ENCODE results near the gene GEN1. TPM values are rescaled to one million over a fixed set of nuclear protein-coding genes. Genes with fewer than 3 reads are reported as not detected.
A peak's percentile ranks its signal among the peaks of the same experiment; 100 is the strongest.

Gene GEN1
- total and polyA plus RNA-seq, 2 of the 13 experiments (the other 11 are each of a cell fraction or from before 2014, with no cell fraction given): 9.9 to 27.1 TPM

- in situ Hi-C loops (cut with HindIII; ENCODE audit: extremely low pct_ligation_motif_present, low pct_unique_long_range_greater_than_20kb): no loop called here
Observed at GRCh38 chr2:17800693-17801458, 46.9 kb downstream of the GEN1 start.

More at GRCh38 chr2:17800693-17801458, 46.9 kb downstream of the GEN1 start:
- ATAC-seq (peak; percentile 39), FAIRE-seq (no peak), DNase-seq (ENCODE audit: low spot score) (no peak)
- no peak overlapping the region for H2AFZ ChIP-seq (ENCODE audit: low read length)
- H3K4me3 ChIP-seq (replicated peaks in 1 of 3; ENCODE audit: insufficient read depth in 1 of 3, low read depth in 2 of 3, low read length in 3 of 3): no peak overlapping the region
- H3K27ac ChIP-seq (ENCODE audit: extremely low read length, insufficient read depth, low read length): no peak overlapping the region
- H3K9ac ChIP-seq (ENCODE audit: insufficient read depth, low read depth, low read length): no peak overlapping the region
- WGBS (ENCODE audit: low lambda C conversion rate): 34% methylated on average over 1 of the region's 1 CpG
- POLR2A ChIA-PET: no interaction called here
- TF ChIP-seq SCMH1 (CRISPR knock-in tag; IDR thresholded peaks at IDR 0.05; ENCODE audit: borderline replicate concordance): no peak
- TF ChIP-seq BRF2 (CRISPR knock-in tag; IDR thresholded peaks at IDR 0.05): no peak
- TF ChIP-seq BATF2 (CRISPR knock-in tag; IDR thresholded peaks at IDR 0.05): no peak
- no peak for TF ChIP-seq ZNF274 (CRISPR knock-in tag; IDR thresholded peaks at IDR 0.05)
- TF ChIP-seq SAP130 (CRISPR knock-in tag; IDR thresholded peaks at IDR 0.05; ENCODE audit: low read depth): no peak
- TF ChIP-seq RARG (CRISPR knock-in tag; IDR thresholded peaks at IDR 0.05; ENCODE audit: low read depth): no peak
- no peak for TF ChIP-seq ZBTB7A (CRISPR knock-in tag; IDR thresholded peaks at IDR 0.05)
- no peak for TF ChIP-seq ZFY (CRISPR knock-in tag; IDR thresholded peaks at IDR 0.05)
- no peak for TF ChIP-seq KDM5A (IDR thresholded peaks at IDR 0.05; ENCODE audit: borderline replicate concordance, low read length)
- no peak for TF ChIP-seq MYNN (CRISPR knock-in tag; IDR thresholded peaks at IDR 0.05; ENCODE audit: low read depth)
- no peak for TF ChIP-seq ZNF891 (CRISPR knock-in tag; IDR thresholded peaks at IDR 0.05)
- no peak for TF ChIP-seq ARID5B (CRISPR knock-in tag; IDR thresholded peaks at IDR 0.05)
- TF ChIP-seq NFE2L1 (CRISPR knock-in tag; IDR thresholded peaks at IDR 0.05; ENCODE audit: borderline replicate concordance): no peak
- TF ChIP-seq MAX (IDR thresholded peaks at IDR 0.05): no peak
- peak overlapping the region; percentile 18; the same call in 1 of the 2 replicates for H3K4me2 ChIP-seq (ENCODE audit: low read depth, low read length)
- BruUV-seq (replicated peaks): no TSS peak
- H3K4me1 ChIP-seq (ENCODE audit: insufficient read depth, low read length): peaks cover 24% of the 10 kb centered on the region
- H3K36me3 ChIP-seq (replicated peaks in 1 of 2; ENCODE audit: control insufficient read depth in 1 of 2, insufficient read depth in 2 of 2, low read length in 2 of 2): no peaks in the 10 kb centered on the region
- no peaks in the 10 kb centered on the region for H4K20me1 ChIP-seq (ENCODE audit: insufficient read depth, low read length)
- peaks cover 0 to 8% of the 10 kb centered on the region in 2 experiments; a peak in 1 of 5 replicates for H3K27me3 ChIP-seq (ENCODE audit: control insufficient read depth in 1 of 2, insufficient read depth in 2 of 2, low read length in 2 of 2)
- CTCF ChIA-PET (ENCODE audit: low intra/inter-chr PET ratio, low total read pairs): no interaction called here
- intact Hi-C loops (cut with micrococcal nuclease; ENCODE audit: unreplicated experiment): no loop called here
- H3K79me2 ChIP-seq (ENCODE audit: insufficient read depth, low read length): no peaks in the 10 kb centered on the region
- H3K9me3 ChIP-seq (ENCODE audit: low read length): no peaks in the 10 kb centered on the region

Data from HepG2 (cell line).